HEK293 (cell line): Measurements from ENCODE around the gene ZNF76.

Experiments
- BCL11B ChIP-seq: fragments of 450-650 bp; formaldehyde crosslinking; IDR thresholded peaks from 2 replicates; pipeline ENCODE4 v1.5.1; 2016; ENCODE audit warnings: low read depth, missing biosample characterization, missing genetic modification characterization
- RBAK ChIP-seq: fragments of 450-650 bp; formaldehyde crosslinking; IDR thresholded peaks from 2 replicates; pipeline ENCODE4 v1.5.1; 2016; ENCODE audit warnings: missing biosample characterization, missing genetic modification characterization
- ZBTB20 ChIP-seq: fragments of 450-650 bp; formaldehyde crosslinking; IDR thresholded peaks from 2 replicates; pipeline ENCODE4 v1.5.1; 2016; ENCODE audit warnings: missing biosample characterization, missing genetic modification characterization
- ZBTB7A ChIP-seq: fragments of 450-650 bp; formaldehyde crosslinking; IDR thresholded peaks from 2 replicates; pipeline ENCODE4 v1.5.1; 2016; ENCODE audit warnings: low read depth, missing biosample characterization, missing genetic modification characterization
- ZFHX2 ChIP-seq: fragments of 450-650 bp; formaldehyde crosslinking; conservative IDR thresholded peaks from 2 replicates; pipeline ENCODE4 v1.5.1; 2016; ENCODE audit warnings: missing biosample characterization, missing genetic modification characterization
- ZNF140 ChIP-seq: fragments of 450-650 bp; formaldehyde crosslinking; IDR thresholded peaks from 2 replicates; pipeline ENCODE4 v1.5.1; 2016; ENCODE audit warnings: missing biosample characterization, missing genetic modification characterization
- ZNF202 ChIP-seq: fragments of 450-650 bp; formaldehyde crosslinking; IDR thresholded peaks from 2 replicates; pipeline ENCODE4 v1.5.1; 2016; ENCODE audit warnings: missing biosample characterization, missing genetic modification characterization, borderline replicate concordance
- ZNF221 ChIP-seq: fragments of 450-650 bp; formaldehyde crosslinking; IDR thresholded peaks from 2 replicates; pipeline ENCODE4 v1.5.1; 2017; ENCODE audit warnings: missing biosample characterization, missing genetic modification characterization, borderline replicate concordance
- ZNF223 ChIP-seq: fragments of 450-650 bp; formaldehyde crosslinking; IDR thresholded peaks from 2 replicates; pipeline ENCODE4 v1.5.1; 2016; ENCODE audit warnings: missing biosample characterization, missing genetic modification characterization
- ZNF354C ChIP-seq: fragments of 450-650 bp; formaldehyde crosslinking; IDR thresholded peaks from 2 replicates; pipeline ENCODE4 v1.5.1; 2016; ENCODE audit warnings: missing biosample characterization, missing genetic modification characterization, low read depth, borderline replicate concordance
- ZNF416 ChIP-seq: fragments of 450-650 bp; formaldehyde crosslinking; IDR thresholded peaks from 2 replicates; pipeline ENCODE4 v1.5.1; 2016; ENCODE audit warnings: missing biosample characterization, missing genetic modification characterization
- ZNF423 ChIP-seq: fragments of 450-650 bp; formaldehyde crosslinking; IDR thresholded peaks from 2 replicates; pipeline ENCODE4 v1.5.1; 2016; ENCODE audit warnings: missing biosample characterization, missing genetic modification characterization
- ZNF48 ChIP-seq: fragments of 450-650 bp; formaldehyde crosslinking; IDR thresholded peaks from 2 replicates; pipeline ENCODE4 v1.5.1; 2016; ENCODE audit warnings: missing biosample characterization, missing genetic modification characterization
- ZNF501 ChIP-seq: fragments of 450-650 bp; formaldehyde crosslinking; IDR thresholded peaks from 2 replicates; pipeline ENCODE4 v1.5.1; 2016; ENCODE audit warnings: missing biosample characterization, missing genetic modification characterization
- ZNF529 ChIP-seq: fragments of 450-650 bp; formaldehyde crosslinking; IDR thresholded peaks from 2 replicates; pipeline ENCODE4 v1.5.1; 2017; ENCODE audit warnings: missing genetic modification characterization, missing biosample characterization; ENCODE audit not compliant: insufficient replicate concordance
- ZNF544 ChIP-seq: fragments of 450-650 bp; formaldehyde crosslinking; IDR thresholded peaks from 2 replicates; pipeline ENCODE4 v1.5.0; 2017; ENCODE audit warnings: missing biosample characterization, missing genetic modification characterization
- ZNF555 ChIP-seq: fragments of 450-650 bp; formaldehyde crosslinking; conservative IDR thresholded peaks from 2 replicates; pipeline ENCODE4 v1.5.1; 2017; ENCODE audit warnings: missing biosample characterization, mild to moderate bottlenecking, missing genetic modification characterization, inconsistent platforms
- ZNF600 ChIP-seq: fragments of 450-650 bp; formaldehyde crosslinking; IDR thresholded peaks from 2 replicates; pipeline ENCODE4 v1.5.1; 2016; ENCODE audit warnings: missing biosample characterization, missing genetic modification characterization
- ZNF660 ChIP-seq: fragments of 450-650 bp; IDR thresholded peaks from 2 replicates; pipeline ENCODE4 v1.5.1; 2018; ENCODE audit warnings: missing biosample characterization, mild to moderate bottlenecking, missing genetic modification characterization
- ZNF677 ChIP-seq: fragments of 450-650 bp; IDR thresholded peaks from 2 replicates; pipeline ENCODE4 v1.5.0; 2018; ENCODE audit warnings: missing biosample characterization, mild to moderate bottlenecking, missing genetic modification characterization, moderate library complexity
- ZNF777 ChIP-seq: fragments of 450-650 bp; formaldehyde crosslinking; IDR thresholded peaks from 2 replicates; pipeline ENCODE4 v1.5.1; 2017; ENCODE audit warnings: missing biosample characterization, missing genetic modification characterization, borderline replicate concordance
- ZNF791 ChIP-seq: fragments of 450-650 bp; formaldehyde crosslinking; IDR thresholded peaks from 2 replicates; pipeline ENCODE4 v1.5.1; 2016; ENCODE audit warnings: missing biosample characterization, missing genetic modification characterization
- TF ChIP-seq, protein P1 (sequence below): fragments of 450-650 bp; formaldehyde crosslinking; IDR thresholded peaks from 2 replicates; pipeline ENCODE4 v1.5.1; 2016; ENCODE audit warnings: missing biosample characterization, missing genetic modification characterization
- TF ChIP-seq, protein P2 (sequence below): fragments of 450-650 bp; formaldehyde crosslinking; IDR thresholded peaks from 2 replicates; pipeline ENCODE4 v1.5.1; 2016; ENCODE audit warnings: missing biosample characterization, missing genetic modification characterization
- TF ChIP-seq, protein P3 (sequence below): IDR thresholded peaks from 2 replicates; pipeline ENCODE4 v1.6.1; 2011; ENCODE audit warnings: mild to moderate bottlenecking, low read depth, low read length, borderline replicate concordance
- TF ChIP-seq, protein P4 (sequence below): fragments of 450-650 bp; formaldehyde crosslinking; IDR thresholded peaks from 2 replicates; pipeline ENCODE4 v1.5.1; 2016; ENCODE audit warnings: missing biosample characterization, missing genetic modification characterization
- TF ChIP-seq, protein P5 (sequence below): fragments of 450-650 bp; formaldehyde crosslinking; optimal IDR thresholded peaks from 2 replicates; pipeline ENCODE3; 2016; ENCODE audit warnings: missing biosample characterization, mild to moderate bottlenecking, missing genetic modification characterization

ZNF76 gene

DNA sequence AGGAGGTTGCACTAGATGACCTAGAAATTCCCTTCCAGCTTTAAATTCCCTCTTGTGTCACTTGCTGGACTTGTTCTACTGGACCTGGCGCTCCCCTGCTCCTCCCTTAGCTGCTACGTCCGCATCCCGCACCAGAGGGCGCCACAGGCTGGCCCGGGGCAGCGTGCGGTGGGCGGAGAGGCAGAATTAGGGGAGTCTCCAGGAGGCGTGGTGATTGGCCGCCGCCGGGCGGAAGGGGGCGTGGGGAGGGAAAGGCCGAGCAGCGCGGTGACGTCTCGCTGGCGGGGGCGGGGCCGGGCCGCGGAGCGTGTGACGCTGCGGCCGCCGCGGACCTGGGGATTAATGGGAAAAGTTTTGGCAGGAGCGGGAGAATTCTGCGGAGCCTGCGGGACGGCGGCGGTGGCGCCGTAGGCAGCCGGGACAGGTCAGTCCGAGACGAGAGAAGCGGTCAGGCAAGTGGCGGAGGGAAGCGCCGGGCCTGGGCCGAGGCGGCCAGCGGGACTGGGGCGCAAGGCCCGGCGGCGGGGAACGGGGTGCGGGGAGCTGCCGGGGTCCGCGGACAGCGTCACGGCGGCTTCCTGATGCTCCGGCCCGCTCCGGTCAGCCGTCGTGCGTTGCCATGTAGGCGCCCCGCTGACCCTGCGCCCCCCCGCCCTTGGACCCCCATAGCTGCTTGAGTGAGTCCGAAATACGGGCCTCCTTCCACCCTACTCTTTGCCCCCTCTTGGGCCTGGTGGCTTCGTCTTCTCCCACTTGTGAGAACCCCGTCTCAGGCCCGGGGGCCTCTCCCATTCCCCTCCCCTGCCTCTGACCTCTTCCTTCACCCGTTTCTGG, 82.9 kb downstream of the ZNF76 start, which contains the start of gene PPARD (continued):
- TF ChIP-seq, protein P1, sequence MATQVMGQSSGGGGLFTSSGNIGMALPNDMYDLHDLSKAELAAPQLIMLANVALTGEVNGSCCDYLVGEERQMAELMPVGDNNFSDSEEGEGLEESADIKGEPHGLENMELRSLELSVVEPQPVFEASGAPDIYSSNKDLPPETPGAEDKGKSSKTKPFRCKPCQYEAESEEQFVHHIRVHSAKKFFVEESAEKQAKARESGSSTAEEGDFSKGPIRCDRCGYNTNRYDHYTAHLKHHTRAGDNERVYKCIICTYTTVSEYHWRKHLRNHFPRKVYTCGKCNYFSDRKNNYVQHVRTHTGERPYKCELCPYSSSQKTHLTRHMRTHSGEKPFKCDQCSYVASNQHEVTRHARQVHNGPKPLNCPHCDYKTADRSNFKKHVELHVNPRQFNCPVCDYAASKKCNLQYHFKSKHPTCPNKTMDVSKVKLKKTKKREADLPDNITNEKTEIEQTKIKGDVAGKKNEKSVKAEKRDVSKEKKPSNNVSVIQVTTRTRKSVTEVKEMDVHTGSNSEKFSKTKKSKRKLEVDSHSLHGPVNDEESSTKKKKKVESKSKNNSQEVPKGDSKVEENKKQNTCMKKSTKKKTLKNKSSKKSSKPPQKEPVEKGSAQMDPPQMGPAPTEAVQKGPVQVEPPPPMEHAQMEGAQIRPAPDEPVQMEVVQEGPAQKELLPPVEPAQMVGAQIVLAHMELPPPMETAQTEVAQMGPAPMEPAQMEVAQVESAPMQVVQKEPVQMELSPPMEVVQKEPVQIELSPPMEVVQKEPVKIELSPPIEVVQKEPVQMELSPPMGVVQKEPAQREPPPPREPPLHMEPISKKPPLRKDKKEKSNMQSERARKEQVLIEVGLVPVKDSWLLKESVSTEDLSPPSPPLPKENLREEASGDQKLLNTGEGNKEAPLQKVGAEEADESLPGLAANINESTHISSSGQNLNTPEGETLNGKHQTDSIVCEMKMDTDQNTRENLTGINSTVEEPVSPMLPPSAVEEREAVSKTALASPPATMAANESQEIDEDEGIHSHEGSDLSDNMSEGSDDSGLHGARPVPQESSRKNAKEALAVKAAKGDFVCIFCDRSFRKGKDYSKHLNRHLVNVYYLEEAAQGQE (tag by site-specific recombination), result no peak
- TF ChIP-seq ZNF416, result no peak
- TF ChIP-seq ZNF202 (tag by site-specific recombination), result no peak
- TF ChIP-seq, protein P2, sequence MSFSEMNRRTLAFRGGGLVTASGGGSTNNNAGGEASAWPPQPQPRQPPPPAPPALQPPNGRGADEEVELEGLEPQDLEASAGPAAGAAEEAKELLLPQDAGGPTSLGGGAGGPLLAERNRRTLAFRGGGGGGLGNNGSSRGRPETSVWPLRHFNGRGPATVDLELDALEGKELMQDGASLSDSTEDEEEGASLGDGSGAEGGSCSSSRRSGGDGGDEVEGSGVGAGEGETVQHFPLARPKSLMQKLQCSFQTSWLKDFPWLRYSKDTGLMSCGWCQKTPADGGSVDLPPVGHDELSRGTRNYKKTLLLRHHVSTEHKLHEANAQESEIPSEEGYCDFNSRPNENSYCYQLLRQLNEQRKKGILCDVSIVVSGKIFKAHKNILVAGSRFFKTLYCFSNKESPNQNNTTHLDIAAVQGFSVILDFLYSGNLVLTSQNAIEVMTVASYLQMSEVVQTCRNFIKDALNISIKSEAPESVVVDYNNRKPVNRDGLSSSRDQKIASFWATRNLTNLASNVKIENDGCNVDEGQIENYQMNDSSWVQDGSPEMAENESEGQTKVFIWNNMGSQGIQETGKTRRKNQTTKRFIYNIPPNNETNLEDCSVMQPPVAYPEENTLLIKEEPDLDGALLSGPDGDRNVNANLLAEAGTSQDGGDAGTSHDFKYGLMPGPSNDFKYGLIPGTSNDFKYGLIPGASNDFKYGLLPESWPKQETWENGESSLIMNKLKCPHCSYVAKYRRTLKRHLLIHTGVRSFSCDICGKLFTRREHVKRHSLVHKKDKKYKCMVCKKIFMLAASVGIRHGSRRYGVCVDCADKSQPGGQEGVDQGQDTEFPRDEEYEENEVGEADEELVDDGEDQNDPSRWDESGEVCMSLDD (tag by site-specific recombination), result no peak
- peak; percentile 71 for TF ChIP-seq ZNF600 (tag by site-specific recombination)
- no peak for TF ChIP-seq ZNF223
- TF ChIP-seq, protein P3, sequence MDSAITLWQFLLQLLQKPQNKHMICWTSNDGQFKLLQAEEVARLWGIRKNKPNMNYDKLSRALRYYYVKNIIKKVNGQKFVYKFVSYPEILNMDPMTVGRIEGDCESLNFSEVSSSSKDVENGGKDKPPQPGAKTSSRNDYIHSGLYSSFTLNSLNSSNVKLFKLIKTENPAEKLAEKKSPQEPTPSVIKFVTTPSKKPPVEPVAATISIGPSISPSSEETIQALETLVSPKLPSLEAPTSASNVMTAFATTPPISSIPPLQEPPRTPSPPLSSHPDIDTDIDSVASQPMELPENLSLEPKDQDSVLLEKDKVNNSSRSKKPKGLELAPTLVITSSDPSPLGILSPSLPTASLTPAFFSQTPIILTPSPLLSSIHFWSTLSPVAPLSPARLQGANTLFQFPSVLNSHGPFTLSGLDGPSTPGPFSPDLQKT, result no peak; the same call in 1 of the 2 replicates
- no peak; the same call in 1 of the 2 replicates for TF ChIP-seq ZNF777 (tag by site-specific recombination)
- TF ChIP-seq, protein P4, sequence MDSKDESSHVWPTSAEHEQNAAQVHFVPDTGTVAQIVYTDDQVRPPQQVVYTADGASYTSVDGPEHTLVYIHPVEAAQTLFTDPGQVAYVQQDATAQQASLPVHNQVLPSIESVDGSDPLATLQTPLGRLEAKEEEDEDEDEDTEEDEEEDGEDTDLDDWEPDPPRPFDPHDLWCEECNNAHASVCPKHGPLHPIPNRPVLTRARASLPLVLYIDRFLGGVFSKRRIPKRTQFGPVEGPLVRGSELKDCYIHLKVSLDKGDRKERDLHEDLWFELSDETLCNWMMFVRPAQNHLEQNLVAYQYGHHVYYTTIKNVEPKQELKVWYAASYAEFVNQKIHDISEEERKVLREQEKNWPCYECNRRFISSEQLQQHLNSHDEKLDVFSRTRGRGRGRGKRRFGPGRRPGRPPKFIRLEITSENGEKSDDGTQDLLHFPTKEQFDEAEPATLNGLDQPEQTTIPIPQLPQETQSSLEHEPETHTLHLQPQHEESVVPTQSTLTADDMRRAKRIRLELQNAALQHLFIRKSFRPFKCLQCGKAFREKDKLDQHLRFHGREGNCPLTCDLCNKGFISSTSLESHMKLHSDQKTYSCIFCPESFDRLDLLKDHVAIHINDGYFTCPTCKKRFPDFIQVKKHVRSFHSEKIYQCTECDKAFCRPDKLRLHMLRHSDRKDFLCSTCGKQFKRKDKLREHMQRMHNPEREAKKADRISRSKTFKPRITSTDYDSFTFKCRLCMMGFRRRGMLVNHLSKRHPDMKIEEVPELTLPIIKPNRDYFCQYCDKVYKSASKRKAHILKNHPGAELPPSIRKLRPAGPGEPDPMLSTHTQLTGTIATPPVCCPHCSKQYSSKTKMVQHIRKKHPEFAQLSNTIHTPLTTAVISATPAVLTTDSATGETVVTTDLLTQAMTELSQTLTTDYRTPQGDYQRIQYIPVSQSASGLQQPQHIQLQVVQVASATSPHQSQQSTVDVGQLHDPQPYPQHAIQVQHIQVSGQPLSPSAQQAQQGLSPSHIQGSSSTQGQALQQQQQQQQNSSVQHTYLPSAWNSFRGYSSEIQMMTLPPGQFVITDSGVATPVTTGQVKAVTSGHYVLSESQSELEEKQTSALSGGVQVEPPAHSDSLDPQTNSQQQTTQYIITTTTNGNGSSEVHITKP (tag by site-specific recombination), result no peak
- TF ChIP-seq, protein P5, sequence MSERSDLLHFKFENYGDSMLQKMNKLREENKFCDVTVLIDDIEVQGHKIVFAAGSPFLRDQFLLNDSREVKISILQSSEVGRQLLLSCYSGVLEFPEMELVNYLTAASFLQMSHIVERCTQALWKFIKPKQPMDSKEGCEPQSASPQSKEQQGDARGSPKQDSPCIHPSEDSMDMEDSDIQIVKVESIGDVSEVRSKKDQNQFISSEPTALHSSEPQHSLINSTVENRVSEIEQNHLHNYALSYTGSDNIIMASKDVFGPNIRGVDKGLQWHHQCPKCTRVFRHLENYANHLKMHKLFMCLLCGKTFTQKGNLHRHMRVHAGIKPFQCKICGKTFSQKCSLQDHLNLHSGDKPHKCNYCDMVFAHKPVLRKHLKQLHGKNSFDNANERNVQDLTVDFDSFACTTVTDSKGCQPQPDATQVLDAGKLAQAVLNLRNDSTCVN (tag by site-specific recombination), result peak; percentile 55
- peak; percentile 95 for TF ChIP-seq ZFHX2 (tag by site-specific recombination)
- no peak for TF ChIP-seq ZNF221 (tag by site-specific recombination)
- TF ChIP-seq ZNF354C (tag by site-specific recombination), result no peak
- no peak for TF ChIP-seq ZNF544
- TF ChIP-seq ZNF555, result no peak
- TF ChIP-seq ZNF501, result 0 out of 2 replicates have a peak, but pooled peaks have one; percentile 46
- no peak for TF ChIP-seq ZNF423 (tag by site-specific recombination)
- TF ChIP-seq ZBTB7A (tag by site-specific recombination), result peak; percentile 47; the same call in 1 of the 2 replicates
- peak; percentile 75; the same call in 1 of the 2 replicates for TF ChIP-seq ZNF660 (tag by site-specific recombination)
- TF ChIP-seq RBAK (tag by site-specific recombination), result no peak
- no peak for TF ChIP-seq ZNF791 (tag by site-specific recombination)
- TF ChIP-seq ZNF529 (tag by site-specific recombination), result no peak
- no peak for TF ChIP-seq ZNF48 (tag by site-specific recombination)
- no peak for TF ChIP-seq BCL11B (tag by site-specific recombination)
- 0 out of 2 replicates have a peak, but pooled peaks have one; percentile 41 for TF ChIP-seq ZBTB20 (tag by site-specific recombination)
- no peak for TF ChIP-seq ZNF140
- TF ChIP-seq ZNF677, result no peak
